ENCODE measurements around the gene FAM222B. TPM values are rescaled to one million over a fixed set of nuclear protein-coding genes. Genes with fewer than 3 reads are reported as not detected.
A peak's percentile ranks its signal among the peaks of the same experiment; 100 is the strongest.

FAM222B gene
- total RNA-seq, 1 donor from 2014 or later, result 21.0 TPM

DNA sequence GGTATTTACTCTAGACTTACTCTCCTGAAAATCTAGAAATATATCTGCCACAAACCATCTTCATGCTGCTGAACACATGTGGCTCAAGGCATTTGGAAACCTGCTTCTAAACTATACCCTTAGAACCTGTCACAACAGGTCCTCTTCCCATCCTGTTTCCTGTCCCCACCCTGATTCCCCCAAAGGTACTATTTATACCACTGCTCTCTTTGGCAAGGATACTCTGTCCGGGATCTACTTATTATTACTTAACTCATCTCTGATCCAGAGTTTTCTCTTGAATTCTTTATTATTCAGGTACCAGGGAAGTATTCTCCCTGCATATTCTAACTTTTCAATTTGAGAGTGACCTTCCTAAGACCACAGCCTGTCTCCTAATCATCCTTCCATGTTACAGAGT is 65.4 kb downstream of the FAM222B start:
- Mint-ChIP-seq H3K27ac (ENCODE audit: unreplicated experiment) (no peak overlapping the region), H3K4me3 (ENCODE audit: unreplicated experiment) (no peak overlapping the region)
- DNase-seq (ENCODE audit: low spot score), result no peak

DNA sequence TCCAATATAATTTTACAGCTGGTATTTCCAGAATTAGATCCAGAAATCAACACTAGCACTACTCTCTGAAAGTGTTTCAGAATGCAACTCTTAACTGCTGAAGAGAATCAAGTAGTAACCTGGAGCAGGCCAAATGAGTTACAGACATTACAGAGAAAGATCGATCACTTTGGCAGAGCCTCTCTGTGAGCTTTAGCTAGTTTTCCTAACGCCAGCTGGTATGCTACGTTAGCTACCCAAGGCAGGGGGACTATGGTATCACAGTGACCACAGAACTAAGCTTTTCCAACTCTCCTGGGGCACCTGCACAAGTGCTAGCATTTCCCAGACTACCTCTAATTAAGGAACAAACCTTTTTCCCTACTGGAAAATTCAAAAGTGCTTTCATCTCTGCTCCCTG is 68.4 kb downstream of the FAM222B start:
- H3K4me1 Mint-ChIP-seq (ENCODE audit: low read depth), result peaks cover 19% of the 10 kb centered on the region
- H3K9me3 Mint-ChIP-seq (ENCODE audit: low read depth), result no peaks in the 10 kb centered on the region
- H3K27ac Mint-ChIP-seq (ENCODE audit: unreplicated experiment), result peak overlapping the region; percentile 45
- peaks cover 6% of the 10 kb centered on the region for H3K36me3 Mint-ChIP-seq (ENCODE audit: low read depth)
- H3K27me3 Mint-ChIP-seq (ENCODE audit: low read depth), result no peaks in the 10 kb centered on the region
- no peak for DNase-seq (ENCODE audit: low spot score)
- TF ChIP-seq, protein P1, sequence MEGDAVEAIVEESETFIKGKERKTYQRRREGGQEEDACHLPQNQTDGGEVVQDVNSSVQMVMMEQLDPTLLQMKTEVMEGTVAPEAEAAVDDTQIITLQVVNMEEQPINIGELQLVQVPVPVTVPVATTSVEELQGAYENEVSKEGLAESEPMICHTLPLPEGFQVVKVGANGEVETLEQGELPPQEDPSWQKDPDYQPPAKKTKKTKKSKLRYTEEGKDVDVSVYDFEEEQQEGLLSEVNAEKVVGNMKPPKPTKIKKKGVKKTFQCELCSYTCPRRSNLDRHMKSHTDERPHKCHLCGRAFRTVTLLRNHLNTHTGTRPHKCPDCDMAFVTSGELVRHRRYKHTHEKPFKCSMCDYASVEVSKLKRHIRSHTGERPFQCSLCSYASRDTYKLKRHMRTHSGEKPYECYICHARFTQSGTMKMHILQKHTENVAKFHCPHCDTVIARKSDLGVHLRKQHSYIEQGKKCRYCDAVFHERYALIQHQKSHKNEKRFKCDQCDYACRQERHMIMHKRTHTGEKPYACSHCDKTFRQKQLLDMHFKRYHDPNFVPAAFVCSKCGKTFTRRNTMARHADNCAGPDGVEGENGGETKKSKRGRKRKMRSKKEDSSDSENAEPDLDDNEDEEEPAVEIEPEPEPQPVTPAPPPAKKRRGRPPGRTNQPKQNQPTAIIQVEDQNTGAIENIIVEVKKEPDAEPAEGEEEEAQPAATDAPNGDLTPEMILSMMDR (IDR thresholded peaks at IDR 0.05), result no peak
- no peak overlapping the region for H3K4me3 Mint-ChIP-seq (ENCODE audit: unreplicated experiment)

More for the DNA sequence above, 65.4 kb downstream of the FAM222B start:
- Mint-ChIP-seq H3K36me3 (ENCODE audit: low read depth) (peaks cover 5% of the 10 kb centered on the region), H3K4me1 (ENCODE audit: low read depth) (peaks cover 25% of the 10 kb centered on the region), H3K9me3 (ENCODE audit: low read depth) (no peaks in the 10 kb centered on the region), H3K27me3 (ENCODE audit: low read depth) (no peaks in the 10 kb centered on the region)
- TF ChIP-seq, protein P1 (IDR thresholded peaks at IDR 0.05), result no peak

DNA sequence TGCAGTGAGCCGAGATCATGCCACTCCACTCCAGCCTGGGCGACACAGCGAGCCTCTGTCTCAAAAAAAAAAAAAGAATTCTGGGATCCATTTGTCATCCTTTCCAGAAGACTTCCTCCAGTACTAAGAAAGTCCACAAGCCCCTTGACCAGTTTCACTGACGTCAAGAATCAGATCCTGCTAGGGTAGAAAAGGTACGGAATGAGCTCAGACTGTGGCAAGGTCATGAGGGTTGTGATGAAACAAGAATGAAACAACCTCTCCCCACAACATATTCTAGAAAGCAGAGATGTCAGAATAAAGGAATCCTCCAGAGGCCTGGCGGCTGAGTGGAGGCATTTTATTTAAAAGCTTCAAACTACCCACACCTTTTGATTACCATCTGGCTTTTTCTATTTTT is 68.9 kb downstream of the FAM222B start:
- no peaks in the 10 kb centered on the region for H3K27me3 Mint-ChIP-seq (ENCODE audit: low read depth)
- H3K36me3 Mint-ChIP-seq (ENCODE audit: low read depth), result peaks cover 2% of the 10 kb centered on the region
- H3K4me3 Mint-ChIP-seq (ENCODE audit: unreplicated experiment), result no peak overlapping the region
- no peak for DNase-seq (ENCODE audit: low spot score)
- TF ChIP-seq, protein P1 (IDR thresholded peaks at IDR 0.05), result no peak
- peak overlapping the region; percentile 45 for H3K27ac Mint-ChIP-seq (ENCODE audit: unreplicated experiment)
- H3K4me1 Mint-ChIP-seq (ENCODE audit: low read depth), result peaks cover 19% of the 10 kb centered on the region
- no peaks in the 10 kb centered on the region for H3K9me3 Mint-ChIP-seq (ENCODE audit: low read depth)

DNA sequence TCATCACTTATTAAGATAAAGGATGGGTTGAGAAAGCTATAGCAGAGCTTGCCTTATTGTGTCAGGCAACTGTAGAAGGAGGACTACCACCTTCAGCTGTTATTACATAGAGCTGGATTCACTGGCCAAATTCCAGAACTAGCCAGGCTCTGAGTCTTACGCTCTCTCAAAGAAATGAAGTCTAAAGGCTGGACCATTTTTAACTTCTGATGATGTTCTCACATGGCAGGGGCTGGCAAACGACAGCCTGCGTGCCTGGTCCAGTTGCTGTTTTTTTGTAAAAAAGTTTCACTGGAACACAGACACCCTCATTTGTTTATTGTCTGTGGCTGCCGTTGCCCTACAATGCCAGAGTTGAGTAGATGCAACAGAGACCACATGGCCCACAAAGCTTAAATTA is 77.6 kb downstream of the FAM222B start:
- no peak for DNase-seq (ENCODE audit: low spot score)
- Mint-ChIP-seq H3K27me3 (ENCODE audit: low read depth) (no peaks in the 10 kb centered on the region), H3K4me1 (ENCODE audit: low read depth) (peaks cover 12% of the 10 kb centered on the region), H3K27ac (ENCODE audit: unreplicated experiment) (peak overlapping the region; percentile 45), H3K4me3 (ENCODE audit: unreplicated experiment) (no peak overlapping the region), H3K9me3 (ENCODE audit: low read depth) (no peaks in the 10 kb centered on the region), H3K36me3 (ENCODE audit: low read depth) (peaks cover 2% of the 10 kb centered on the region)
- TF ChIP-seq, protein P1 (IDR thresholded peaks at IDR 0.05), result no peak

DNA sequence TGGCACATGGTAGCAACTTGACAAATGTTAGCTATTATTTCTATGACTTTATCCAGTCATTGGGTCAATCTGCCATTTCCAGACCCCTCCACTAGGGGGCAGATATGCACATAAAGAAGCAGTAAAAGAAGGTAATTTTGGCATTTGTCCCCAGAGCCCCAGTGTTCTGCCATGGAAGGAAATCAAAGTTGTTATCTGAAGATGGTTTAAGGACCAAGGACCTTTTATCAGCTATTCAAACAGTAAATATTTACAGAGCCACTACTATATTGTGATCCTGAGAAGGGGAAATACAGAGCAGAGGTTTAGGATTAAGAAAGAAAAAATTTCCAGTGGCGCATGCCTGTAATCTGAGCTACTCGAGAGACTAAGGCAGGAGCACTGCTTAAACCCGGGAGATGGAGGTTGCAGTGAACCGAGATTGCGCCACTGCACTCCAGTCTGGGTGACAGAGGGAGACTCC is 78.8 kb downstream of the FAM222B start:
- Mint-ChIP-seq H3K4me3 (ENCODE audit: unreplicated experiment) (no peak overlapping the region), H3K9me3 (ENCODE audit: low read depth) (no peaks in the 10 kb centered on the region), H3K27ac (ENCODE audit: unreplicated experiment) (peak overlapping the region; percentile 68), H3K27me3 (ENCODE audit: low read depth) (no peaks in the 10 kb centered on the region), H3K36me3 (ENCODE audit: low read depth) (peaks cover 8% of the 10 kb centered on the region), H3K4me1 (ENCODE audit: low read depth) (peaks cover 12% of the 10 kb centered on the region)
- TF ChIP-seq, protein P1 (IDR thresholded peaks at IDR 0.05), result peak; percentile 96
- DNase-seq (ENCODE audit: low spot score), result no peak
